Mucosa of stomach (tissue), 1 donor: ENCODE measurements around the gene SHROOM1.
A peak's percentile ranks its signal among the peaks of the same experiment; 100 is the strongest.

Experiments used
- H3K27me3 ChIP-seq: one replicate; pipeline ENCODE4 v1.7.0; 2013; ENCODE audit warnings: mild to moderate bottlenecking, low read length; ENCODE audit not compliant: control insufficient read depth, insufficient read depth
- H3K36me3 ChIP-seq: one replicate; pipeline ENCODE4 v1.7.0; 2013; ENCODE audit warnings: low read length; ENCODE audit not compliant: control insufficient read depth, insufficient read depth
- H3K4me1 ChIP-seq: one replicate; pipeline ENCODE4 v1.7.0; 2013; ENCODE audit warnings: mild to moderate bottlenecking, low read length; ENCODE audit not compliant: control insufficient read depth, insufficient read depth
- H3K4me3 ChIP-seq: one replicate; pipeline ENCODE4 v1.7.0; 2013; ENCODE audit warnings: low read length
- H3K9ac ChIP-seq: one replicate; pipeline ENCODE4 v1.7.0; 2013; ENCODE audit warnings: mild to moderate bottlenecking, low read length, moderate library complexity
- H3K9me3 ChIP-seq: one replicate; pipeline ENCODE4 v1.7.0; 2013; ENCODE audit warnings: mild to moderate bottlenecking, low read length, moderate library complexity; ENCODE audit not compliant: control insufficient read depth
- donor health status: Pancreatic carcinoma.

Gene SHROOM1, protein sequence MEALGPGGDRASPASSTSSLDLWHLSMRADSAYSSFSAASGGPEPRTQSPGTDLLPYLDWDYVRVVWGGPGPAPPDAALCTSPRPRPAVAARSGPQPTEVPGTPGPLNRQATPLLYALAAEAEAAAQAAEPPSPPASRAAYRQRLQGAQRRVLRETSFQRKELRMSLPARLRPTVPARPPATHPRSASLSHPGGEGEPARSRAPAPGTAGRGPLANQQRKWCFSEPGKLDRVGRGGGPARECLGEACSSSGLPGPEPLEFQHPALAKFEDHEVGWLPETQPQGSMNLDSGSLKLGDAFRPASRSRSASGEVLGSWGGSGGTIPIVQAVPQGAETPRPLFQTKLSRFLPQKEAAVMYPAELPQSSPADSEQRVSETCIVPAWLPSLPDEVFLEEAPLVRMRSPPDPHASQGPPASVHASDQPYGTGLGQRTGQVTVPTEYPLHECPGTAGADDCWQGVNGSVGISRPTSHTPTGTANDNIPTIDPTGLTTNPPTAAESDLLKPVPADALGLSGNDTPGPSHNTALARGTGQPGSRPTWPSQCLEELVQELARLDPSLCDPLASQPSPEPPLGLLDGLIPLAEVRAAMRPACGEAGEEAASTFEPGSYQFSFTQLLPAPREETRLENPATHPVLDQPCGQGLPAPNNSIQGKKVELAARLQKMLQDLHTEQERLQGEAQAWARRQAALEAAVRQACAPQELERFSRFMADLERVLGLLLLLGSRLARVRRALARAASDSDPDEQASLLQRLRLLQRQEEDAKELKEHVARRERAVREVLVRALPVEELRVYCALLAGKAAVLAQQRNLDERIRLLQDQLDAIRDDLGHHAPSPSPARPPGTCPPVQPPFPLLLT

DNA sequence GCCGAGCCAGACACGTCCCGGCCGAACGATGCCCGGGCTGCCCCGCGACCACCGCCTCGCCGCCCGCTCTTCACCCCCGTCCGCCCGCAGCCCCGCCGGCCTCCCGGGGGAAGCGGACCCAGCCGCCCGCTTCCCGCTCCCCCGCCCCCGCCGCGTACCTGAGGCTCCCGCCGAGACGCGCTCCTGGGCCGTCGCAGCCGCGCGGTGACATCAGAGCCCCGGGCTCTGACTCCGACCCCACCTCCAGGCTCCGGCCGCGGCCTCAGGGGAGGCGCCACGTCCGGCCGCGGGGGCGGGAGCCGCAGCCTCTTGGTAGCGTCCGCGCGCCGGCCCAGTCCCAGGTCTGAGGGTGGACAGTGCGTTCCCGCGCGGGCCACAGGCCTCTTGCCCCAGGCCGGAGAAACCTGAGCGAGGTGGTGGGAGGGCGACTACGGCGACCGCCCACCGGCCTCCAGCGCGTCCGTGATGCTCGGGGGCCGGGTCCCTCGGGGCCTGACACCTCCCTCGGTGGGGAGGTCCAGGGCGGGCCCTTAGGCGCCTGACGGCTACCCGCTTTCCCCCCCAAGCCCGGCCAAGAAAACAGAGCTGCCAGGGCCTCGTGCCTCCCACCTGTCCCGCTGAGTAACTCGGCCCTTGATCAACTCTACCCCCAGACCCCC is at the start of gene SHROOM1:
TSS of gene SHROOM1 (minus strand) at position 212 of the 659 bp plus-strand sequence. CDS start 4,507 bp downstream, outside the sequence.
- Histone ChIP-seq H3K27me3 (no peaks in the 10 kb centered on the region), H3K4me3 (peak within 1 kb of the TSS; percentile 89), H3K36me3 (no peaks in the 10 kb centered on the region), H3K9ac (peak within 1 kb of the TSS; percentile 83), H3K9me3 (no peaks in the 10 kb centered on the region), H3K4me1 (peaks cover 21% of the 10 kb centered on the region)

DNA sequence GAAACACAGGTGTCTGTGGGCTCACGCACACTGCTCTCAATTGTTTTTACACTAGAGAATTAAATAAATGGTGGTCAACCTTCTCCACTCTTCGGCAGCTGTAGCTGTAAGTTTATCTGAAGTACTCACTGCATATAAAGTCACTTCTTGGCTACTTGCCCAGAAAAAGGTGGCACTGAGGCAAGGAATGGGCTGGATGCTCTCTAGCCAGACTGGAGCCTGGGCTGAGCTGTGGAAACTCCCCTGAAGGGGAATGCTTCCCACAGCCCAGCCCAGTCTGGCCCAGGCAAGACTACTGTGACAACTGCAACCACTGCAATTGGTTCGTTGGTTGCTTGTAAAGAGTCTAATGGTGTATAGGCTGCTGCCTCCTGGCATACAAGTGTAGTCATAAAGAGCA is 47.5 kb upstream of the SHROOM1 start:
- Histone ChIP-seq H3K4me1 (peaks cover 18% of the 10 kb centered on the region), H3K36me3 (no peaks in the 10 kb centered on the region), H3K9me3 (no peaks in the 10 kb centered on the region), H3K27me3 (no peaks in the 10 kb centered on the region), H3K4me3 (no peak overlapping the region), H3K9ac (no peak overlapping the region)

DNA sequence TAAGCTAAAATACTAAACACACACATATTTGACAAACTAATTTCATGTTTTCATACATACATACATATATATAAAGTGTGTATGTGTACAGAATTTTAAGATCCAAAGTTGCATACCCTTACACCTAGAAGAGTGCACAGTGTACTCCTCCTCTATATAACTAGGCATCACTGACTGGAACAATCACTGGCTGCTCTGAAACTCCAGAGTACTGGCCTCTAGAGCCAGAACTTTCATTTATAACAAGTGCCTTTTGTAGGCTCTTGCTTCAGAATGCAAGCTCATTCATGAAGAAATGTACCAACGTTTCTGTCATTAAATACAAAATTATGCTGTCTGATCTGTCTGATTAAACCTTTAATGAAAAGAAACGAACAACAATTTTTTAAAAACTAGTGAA is 47.0 kb upstream of the SHROOM1 start:
- no peaks in the 10 kb centered on the region for H3K27me3 ChIP-seq
- H3K9me3 ChIP-seq, result no peaks in the 10 kb centered on the region
- H3K4me3 ChIP-seq, result no peak overlapping the region
- peaks cover 23% of the 10 kb centered on the region for H3K4me1 ChIP-seq
- H3K36me3 ChIP-seq, result no peaks in the 10 kb centered on the region
- no peak overlapping the region for H3K9ac ChIP-seq

DNA sequence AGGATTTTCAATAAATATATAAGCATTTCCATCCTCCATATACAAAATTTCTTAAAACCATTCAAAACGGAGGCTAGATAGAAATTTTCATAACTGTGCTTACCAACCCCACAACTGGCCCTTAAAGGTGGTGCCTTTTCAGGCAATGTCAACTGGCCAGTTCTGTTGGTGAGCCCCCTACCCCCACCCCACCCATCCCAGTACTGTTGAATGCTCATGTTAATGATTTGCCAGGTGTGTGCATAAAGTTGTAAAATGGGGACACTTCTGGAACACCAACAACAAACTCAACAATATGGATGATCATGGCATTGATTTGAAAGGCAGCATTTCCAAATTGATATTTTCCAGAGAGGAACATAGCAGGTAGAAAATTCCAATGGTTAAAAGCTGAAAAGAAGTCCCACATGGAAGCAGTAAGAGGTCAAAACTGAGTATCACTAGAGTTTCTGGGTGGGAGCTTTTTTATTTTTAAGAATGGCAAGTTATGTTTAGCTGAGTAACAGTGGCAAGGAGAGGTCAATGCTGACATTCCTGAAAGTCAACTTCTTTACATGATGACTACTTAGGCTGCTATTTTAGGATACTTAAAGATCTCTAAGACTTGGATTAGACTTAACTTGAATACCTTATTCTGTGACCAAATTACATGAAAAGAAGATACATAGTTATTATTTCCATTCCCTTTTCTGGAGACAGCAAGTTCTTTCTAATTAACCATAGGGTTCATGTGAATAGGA is 45.7 kb upstream of the SHROOM1 start:
- Histone ChIP-seq H3K4me3 (no peak overlapping the region), H3K36me3 (no peaks in the 10 kb centered on the region)

DNA sequence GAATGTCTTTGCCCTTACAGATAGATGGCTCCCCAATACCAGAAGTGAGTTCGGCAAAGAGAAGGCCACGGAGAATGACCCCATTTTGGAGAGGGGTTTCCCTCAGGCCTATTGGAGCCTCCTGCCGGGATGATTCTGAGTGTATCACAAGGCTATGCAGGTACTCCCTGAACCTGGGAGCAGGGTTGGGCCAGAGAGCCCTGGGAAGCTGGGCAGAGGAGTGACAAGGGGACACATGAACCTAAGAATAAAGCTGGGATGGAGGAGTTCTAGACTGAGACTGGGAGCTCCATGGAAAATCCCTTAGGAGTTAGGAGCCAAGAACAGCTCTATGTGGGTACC is 43.5 kb upstream of the SHROOM1 start:
- H3K9ac ChIP-seq, result no peak overlapping the region
- H3K4me1 ChIP-seq, result peaks cover 28% of the 10 kb centered on the region
- H3K27me3 ChIP-seq, result no peaks in the 10 kb centered on the region
- H3K36me3 ChIP-seq, result no peaks in the 10 kb centered on the region
- H3K4me3 ChIP-seq, result no peak overlapping the region
- no peaks in the 10 kb centered on the region for H3K9me3 ChIP-seq

More for the DNA sequence above, 45.7 kb upstream of the SHROOM1 start:
- Histone ChIP-seq H3K9me3 (no peaks in the 10 kb centered on the region), H3K9ac (no peak overlapping the region), H3K4me1 (peaks cover 28% of the 10 kb centered on the region), H3K27me3 (no peaks in the 10 kb centered on the region)

DNA sequence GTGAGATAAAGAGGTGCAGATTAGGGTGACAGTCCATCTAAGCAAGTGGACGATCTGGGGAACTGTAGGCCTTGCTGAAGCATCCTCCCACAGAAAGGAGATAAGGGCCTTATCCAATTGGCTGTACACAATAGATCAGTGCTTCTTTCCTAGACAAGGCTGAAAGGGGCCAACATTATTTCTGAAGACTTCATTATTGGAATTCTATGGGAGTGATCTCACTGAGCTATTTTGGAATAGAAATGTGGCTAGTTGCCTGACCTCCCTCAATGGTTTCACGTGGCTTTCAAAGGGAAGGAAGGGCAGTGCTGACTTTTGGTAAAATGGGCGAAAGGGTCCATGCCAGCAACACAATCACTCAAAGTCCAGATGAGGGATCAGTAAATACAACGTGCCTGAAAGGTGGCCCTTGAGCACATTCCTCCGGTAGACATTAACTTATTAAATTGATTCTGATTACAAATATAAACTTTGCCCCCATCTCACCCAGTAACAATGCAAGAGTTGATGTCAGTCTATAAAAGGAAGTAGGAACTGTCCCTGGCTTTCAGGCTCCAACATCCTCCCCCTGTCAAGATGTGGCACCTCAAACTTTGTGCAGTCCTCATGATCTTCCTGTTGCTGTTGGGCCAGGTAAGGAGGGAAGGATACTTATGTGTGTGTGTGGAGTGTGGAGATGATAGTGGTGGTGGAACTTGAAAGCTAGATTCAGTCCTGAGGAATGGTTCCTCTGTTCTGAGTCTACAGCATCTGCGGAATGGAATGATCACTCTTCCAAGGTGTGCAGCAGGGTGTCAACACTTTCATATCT is 42.9 kb upstream of the SHROOM1 start, which contains the start of gene LEAP2:
TSS of gene LEAP2 (plus strand) at position 550 of the 811 bp plus-strand sequence. CDS start at position 577, 27 bp downstream.
- Histone ChIP-seq H3K27me3 (no peaks in the 10 kb centered on the region), H3K4me3 (no peak within 1 kb of the TSS), H3K9me3 (no peaks in the 10 kb centered on the region), H3K9ac (no peak within 1 kb of the TSS), H3K4me1 (peaks cover 28% of the 10 kb centered on the region), H3K36me3 (no peaks in the 10 kb centered on the region)

DNA sequence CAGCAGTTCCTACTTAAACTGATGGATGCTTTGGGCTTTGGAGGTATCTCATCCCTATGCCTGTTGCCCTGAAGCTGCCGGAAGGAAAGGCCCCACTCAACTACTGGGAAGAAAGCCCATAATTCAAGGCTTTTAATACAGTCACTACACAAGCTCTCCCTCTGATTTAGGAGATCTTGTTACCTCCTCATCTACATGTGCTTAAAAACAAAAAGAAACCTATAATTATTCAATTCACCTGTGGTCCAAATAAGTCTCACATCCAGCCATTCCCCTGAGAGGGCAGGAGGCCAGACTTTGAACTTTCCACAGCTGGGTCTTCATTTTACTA is 42.3 kb upstream of the SHROOM1 start:
- no peaks in the 10 kb centered on the region for H3K36me3 ChIP-seq
- peaks cover 22% of the 10 kb centered on the region for H3K4me1 ChIP-seq
- H3K27me3 ChIP-seq, result no peaks in the 10 kb centered on the region
- H3K9me3 ChIP-seq, result no peaks in the 10 kb centered on the region
- H3K4me3 ChIP-seq, result no peak overlapping the region
- H3K9ac ChIP-seq, result no peak overlapping the region

DNA sequence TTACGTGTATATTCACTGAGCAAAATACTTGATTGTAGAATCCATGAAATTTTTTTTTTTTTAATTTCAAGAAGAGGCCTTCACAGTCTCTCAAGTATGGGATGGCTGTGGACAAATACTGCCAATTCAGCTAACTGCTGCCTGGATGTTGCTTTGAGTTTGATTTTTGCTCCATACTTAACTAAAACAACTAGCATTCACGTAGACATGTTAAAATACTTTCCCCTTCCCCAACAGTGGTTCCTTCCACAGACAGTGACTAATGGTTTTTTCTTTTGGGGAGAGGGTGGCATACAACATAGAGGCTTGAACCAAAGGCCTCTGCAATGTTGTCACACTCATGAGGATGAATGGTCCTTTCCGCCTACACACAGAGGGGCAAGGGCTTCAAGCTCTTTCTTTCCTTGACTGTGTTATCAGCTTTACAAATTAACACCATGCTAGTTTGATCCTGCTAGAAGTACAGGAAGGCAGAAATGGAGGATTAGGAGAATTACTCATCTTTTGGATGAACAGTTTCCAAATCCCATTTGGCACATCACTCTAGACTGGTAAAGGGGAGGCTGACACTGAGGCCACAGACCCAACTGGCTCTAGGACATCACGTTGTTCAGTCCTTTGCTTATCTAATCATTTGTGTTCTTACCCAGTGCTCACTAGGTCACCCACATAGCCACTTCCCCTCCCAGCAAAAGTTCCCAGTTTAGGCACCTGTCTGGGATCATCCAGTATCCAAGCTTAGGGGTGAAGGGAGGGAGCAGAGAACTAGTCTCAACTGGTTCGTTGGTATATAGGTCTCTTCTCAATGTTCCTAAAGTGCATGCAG is 41.2 kb upstream of the SHROOM1 start:
- Histone ChIP-seq H3K4me1 (peaks cover 27% of the 10 kb centered on the region), H3K36me3 (no peaks in the 10 kb centered on the region), H3K9ac (no peak overlapping the region), H3K9me3 (no peaks in the 10 kb centered on the region), H3K27me3 (no peaks in the 10 kb centered on the region), H3K4me3 (no peak overlapping the region)

DNA sequence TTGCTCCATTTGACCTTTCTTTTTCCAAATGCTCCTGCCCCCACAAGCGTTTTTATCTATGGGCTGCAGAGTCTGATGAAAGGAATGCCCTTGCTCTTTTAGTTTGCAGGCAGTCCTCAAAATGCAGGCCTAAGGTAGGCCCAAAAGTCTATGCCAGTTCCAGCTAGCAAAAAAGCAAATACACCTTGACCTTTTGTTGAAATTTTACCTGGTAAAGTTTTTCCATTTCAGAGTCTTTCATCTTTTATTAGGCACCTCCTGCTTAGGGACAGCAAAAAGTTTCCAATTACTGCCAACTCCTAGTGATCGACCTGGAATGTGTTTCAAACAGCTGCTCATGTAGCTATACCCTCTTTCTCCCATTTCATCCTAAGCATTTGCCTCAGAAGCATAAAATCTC is 40.4 kb upstream of the SHROOM1 start:
- Histone ChIP-seq H3K36me3 (no peaks in the 10 kb centered on the region), H3K9ac (no peak overlapping the region), H3K27me3 (no peaks in the 10 kb centered on the region), H3K4me3 (no peak overlapping the region), H3K9me3 (no peaks in the 10 kb centered on the region), H3K4me1 (peaks cover 27% of the 10 kb centered on the region)

DNA sequence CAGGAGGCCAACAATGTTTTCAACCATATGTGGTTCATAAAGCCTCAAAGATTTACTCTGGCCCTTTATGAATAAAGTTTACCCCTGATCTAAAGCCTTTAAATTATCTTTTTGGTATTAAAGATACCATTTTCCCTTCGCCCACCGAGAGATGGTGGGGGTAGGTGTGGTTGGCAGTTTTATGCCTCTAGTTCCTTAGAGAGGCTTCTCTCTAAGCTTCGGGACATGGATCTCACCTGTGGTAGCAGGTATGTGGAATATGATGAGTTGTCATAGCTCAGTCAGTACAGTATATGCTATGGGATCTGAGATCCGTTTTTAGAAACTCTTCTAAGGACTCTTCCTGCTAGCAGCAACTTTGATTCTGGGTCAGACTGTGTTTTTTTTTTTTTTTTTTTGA is 38.3 kb upstream of the SHROOM1 start:
- H3K4me1 ChIP-seq, result peaks cover 23% of the 10 kb centered on the region
- H3K27me3 ChIP-seq, result no peaks in the 10 kb centered on the region
- no peak overlapping the region for H3K9ac ChIP-seq
- no peaks in the 10 kb centered on the region for H3K9me3 ChIP-seq
- no peaks in the 10 kb centered on the region for H3K36me3 ChIP-seq
- H3K4me3 ChIP-seq, result no peak overlapping the region
